HepG2 (cell line): ENCODE measurements around the gene FAM229A. TPM values are rescaled to one million over a fixed set of nuclear protein-coding genes. Genes with fewer than 3 reads are reported as not detected.

Experiments used
- ARNT ChIP-seq: fragments of 450-650 bp; IDR thresholded peaks from 2 replicates; pipeline ENCODE4 v1.6.1; 2017
- CBFB ChIP-seq: sonication (generic); formaldehyde crosslinking; IDR thresholded peaks from 2 replicates; pipeline ENCODE4 v1.4.0; 2020; ENCODE audit warnings: missing genetic modification reagents
- ETV5 ChIP-seq: IDR thresholded peaks from 2 replicates; pipeline ENCODE4 v1.6.1; 2018; ENCODE audit warnings: missing biosample characterization, missing genetic modification reagents, inconsistent platforms, borderline replicate concordance
- FOXK2 ChIP-seq: fragments of 450-650 bp; IDR thresholded peaks from 2 replicates; pipeline ENCODE4 v1.6.1; 2016
- FOXO1 ChIP-seq: sonication (generic); formaldehyde crosslinking; IDR thresholded peaks from 2 replicates; pipeline ENCODE4 v1.4.0; 2020; ENCODE audit warnings: missing genetic modification reagents
- ISL2 ChIP-seq: sonication (generic); formaldehyde crosslinking; IDR thresholded peaks from 2 replicates; pipeline ENCODE4 v1.5.0; 2020; ENCODE audit warnings: missing genetic modification reagents
- RNF2 ChIP-seq: fragments of 450-650 bp; conservative IDR thresholded peaks from 2 replicates; pipeline ENCODE4 v1.6.1; 2016; ENCODE audit warnings: low read depth
- SAFB2 ChIP-seq: sonication (generic); formaldehyde crosslinking; IDR thresholded peaks from 2 replicates; pipeline ENCODE4 v1.5.1; 2020; ENCODE audit warnings: missing genetic modification reagents, low read depth, mild to moderate bottlenecking, borderline replicate concordance
- TEAD2 ChIP-seq: sonication (generic); formaldehyde crosslinking; IDR thresholded peaks from 2 replicates; pipeline ENCODE4 v1.9.0; 2021; ENCODE audit warnings: missing genetic modification reagents
- TRIM24 ChIP-seq: sonication (generic); formaldehyde crosslinking; IDR thresholded peaks from 2 replicates; pipeline ENCODE4 v1.8.0; 2022; ENCODE audit warnings: mild to moderate bottlenecking, missing genetic modification reagents
- ZNF17 ChIP-seq: sonication (generic); formaldehyde crosslinking; IDR thresholded peaks from 2 replicates; pipeline ENCODE4 v1.5.0; 2020; ENCODE audit warnings: mild to moderate bottlenecking, missing genetic modification reagents
- ZNF790 ChIP-seq: sonication (generic); formaldehyde crosslinking; IDR thresholded peaks from 2 replicates; pipeline ENCODE4 v1.8.0; 2022; ENCODE audit warnings: missing genetic modification reagents, mild to moderate bottlenecking, borderline replicate concordance
- polyA plus RNA-seq, 8 experiments: library from polyadenylated mRNA; depleted of rRNA in 3 of 8; stranded (reverse) in 7 of 8; unstranded in 1 of 8; fragments of >200 nt; fragmentation: Illumina TruSeq in 4 of 8; extraction: Trizol in 4 of 8; gene quantifications; 2 replicates each; pipeline versions ENCODE4 v1.2.1 to v1.2.3, GENCODE V29; 2011 to 2016; ENCODE audit warnings: low read depth in 4 of 8, missing spikeins in 1 of 8, mixed read lengths in 1 of 8; ENCODE audit not compliant: insufficient read depth in 1 of 8
- total RNA-seq, 5 experiments: library from RNA; depleted of rRNA; stranded (reverse); fragments of >200 nt; fragmentation: Illumina TruSeq; extraction: Trizol; gene quantifications; 2 replicates each; pipeline ENCODE4 v1.2.3, GENCODE V29; 2016; ENCODE audit warnings: low read depth in 1 of 5
- TF ChIP-seq, protein P1 (sequence below): sonication (generic); formaldehyde crosslinking; IDR thresholded peaks from 2 replicates; pipeline ENCODE4 v1.4.0; 2020; ENCODE audit warnings: missing genetic modification reagents, low read depth, mild to moderate bottlenecking, borderline replicate concordance
- TF ChIP-seq, protein P2 (sequence below): sonication (generic); formaldehyde crosslinking; IDR thresholded peaks from 2 replicates; pipeline ENCODE4 v1.4.0; 2020; ENCODE audit warnings: mild to moderate bottlenecking, missing genetic modification reagents, borderline replicate concordance
- TF ChIP-seq, protein P3 (sequence below): sonication (generic); formaldehyde crosslinking; IDR thresholded peaks from 2 replicates; pipeline ENCODE4 v1.8.0; 2022; ENCODE audit warnings: mild to moderate bottlenecking, missing genetic modification reagents, moderate library complexity
- TF ChIP-seq, protein P4 (sequence below): sonication (generic); formaldehyde crosslinking; conservative IDR thresholded peaks from 2 replicates; pipeline ENCODE4 v1.4.0; 2020; ENCODE audit warnings: mild to moderate bottlenecking, missing genetic modification reagents, moderate library complexity
- TF ChIP-seq, protein P5 (sequence below): sonication (generic); formaldehyde crosslinking; IDR thresholded peaks from 2 replicates; pipeline ENCODE4 v1.5.0; 2020; ENCODE audit warnings: mild to moderate bottlenecking, missing genetic modification reagents

FAM229A gene
- total and polyA plus RNA-seq, 2 of the 13 experiments (the other 11 are each of a cell fraction or from before 2014, with no cell fraction given): 3.2 to 17.6 TPM

DNA sequence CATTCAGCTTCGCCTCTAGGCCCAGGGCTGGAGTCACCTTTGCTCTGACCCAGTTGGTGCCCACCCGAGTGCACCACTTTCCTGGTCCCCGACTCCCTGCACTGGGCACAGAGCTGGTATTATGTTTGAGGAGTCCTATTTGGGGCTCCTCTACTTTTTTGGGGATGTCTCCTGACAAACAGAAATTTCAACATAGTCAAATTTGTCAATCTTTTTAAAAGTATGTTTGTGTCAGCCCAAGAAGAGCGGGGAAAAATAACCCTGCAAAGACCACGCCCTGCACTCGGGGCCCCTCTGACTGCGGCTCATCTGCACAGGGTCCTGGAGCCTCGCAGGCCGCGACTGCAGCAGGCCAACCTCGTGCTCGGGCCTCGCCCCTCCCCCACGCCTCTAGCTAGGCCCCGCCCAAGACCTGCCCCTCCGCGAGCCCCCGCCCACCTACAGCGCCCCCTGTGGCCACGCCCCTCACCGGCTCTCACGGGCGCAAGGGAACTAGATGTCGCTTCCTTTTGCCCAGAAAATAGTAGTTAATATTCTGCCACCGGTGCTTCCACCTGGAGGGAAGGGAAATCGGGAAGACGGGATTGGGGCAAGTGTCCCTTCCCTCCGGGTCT, 11.4 kb downstream of the FAM229A start (continued):
- TF ChIP-seq, protein P1, sequence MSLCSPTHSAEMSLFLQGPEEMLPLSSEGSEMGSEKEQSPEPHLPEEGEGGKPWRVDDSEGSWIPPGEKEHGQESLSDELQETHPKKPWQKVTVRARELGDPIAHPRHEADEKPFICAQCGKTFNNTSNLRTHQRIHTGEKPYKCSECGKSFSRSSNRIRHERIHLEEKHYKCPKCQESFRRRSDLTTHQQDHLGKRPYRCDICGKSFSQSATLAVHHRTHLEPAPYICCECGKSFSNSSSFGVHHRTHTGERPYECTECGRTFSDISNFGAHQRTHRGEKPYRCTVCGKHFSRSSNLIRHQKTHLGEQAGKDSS (CRISPR knock-in tag): no peak
- TF ChIP-seq, protein P2, sequence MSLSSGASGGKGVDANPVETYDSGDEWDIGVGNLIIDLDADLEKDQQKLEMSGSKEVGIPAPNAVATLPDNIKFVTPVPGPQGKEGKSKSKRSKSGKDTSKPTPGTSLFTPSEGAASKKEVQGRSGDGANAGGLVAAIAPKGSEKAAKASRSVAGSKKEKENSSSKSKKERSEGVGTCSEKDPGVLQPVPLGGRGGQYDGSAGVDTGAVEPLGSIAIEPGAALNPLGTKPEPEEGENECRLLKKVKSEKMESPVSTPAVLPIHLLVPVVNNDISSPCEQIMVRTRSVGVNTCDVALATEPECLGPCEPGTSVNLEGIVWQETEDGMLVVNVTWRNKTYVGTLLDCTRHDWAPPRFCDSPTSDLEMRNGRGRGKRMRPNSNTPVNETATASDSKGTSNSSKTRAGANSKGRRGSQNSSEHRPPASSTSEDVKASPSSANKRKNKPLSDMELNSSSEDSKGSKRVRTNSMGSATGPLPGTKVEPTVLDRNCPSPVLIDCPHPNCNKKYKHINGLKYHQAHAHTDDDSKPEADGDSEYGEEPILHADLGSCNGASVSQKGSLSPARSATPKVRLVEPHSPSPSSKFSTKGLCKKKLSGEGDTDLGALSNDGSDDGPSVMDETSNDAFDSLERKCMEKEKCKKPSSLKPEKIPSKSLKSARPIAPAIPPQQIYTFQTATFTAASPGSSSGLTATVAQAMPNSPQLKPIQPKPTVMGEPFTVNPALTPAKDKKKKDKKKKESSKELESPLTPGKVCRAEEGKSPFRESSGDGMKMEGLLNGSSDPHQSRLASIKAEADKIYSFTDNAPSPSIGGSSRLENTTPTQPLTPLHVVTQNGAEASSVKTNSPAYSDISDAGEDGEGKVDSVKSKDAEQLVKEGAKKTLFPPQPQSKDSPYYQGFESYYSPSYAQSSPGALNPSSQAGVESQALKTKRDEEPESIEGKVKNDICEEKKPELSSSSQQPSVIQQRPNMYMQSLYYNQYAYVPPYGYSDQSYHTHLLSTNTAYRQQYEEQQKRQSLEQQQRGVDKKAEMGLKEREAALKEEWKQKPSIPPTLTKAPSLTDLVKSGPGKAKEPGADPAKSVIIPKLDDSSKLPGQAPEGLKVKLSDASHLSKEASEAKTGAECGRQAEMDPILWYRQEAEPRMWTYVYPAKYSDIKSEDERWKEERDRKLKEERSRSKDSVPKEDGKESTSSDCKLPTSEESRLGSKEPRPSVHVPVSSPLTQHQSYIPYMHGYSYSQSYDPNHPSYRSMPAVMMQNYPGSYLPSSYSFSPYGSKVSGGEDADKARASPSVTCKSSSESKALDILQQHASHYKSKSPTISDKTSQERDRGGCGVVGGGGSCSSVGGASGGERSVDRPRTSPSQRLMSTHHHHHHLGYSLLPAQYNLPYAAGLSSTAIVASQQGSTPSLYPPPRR (CRISPR knock-in tag): 0 out of 2 replicates have a peak, but pooled peaks have one; percentile 42
- TF ChIP-seq, protein P3, sequence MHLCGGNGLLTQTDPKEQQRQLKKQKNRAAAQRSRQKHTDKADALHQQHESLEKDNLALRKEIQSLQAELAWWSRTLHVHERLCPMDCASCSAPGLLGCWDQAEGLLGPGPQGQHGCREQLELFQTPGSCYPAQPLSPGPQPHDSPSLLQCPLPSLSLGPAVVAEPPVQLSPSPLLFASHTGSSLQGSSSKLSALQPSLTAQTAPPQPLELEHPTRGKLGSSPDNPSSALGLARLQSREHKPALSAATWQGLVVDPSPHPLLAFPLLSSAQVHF (CRISPR knock-in tag): no peak
- peak; percentile 36; the same call in 1 of the 2 replicates for TF ChIP-seq ETV5 (CRISPR knock-in tag)
- TF ChIP-seq SAFB2 (CRISPR knock-in tag): peak; percentile 61
- no peak for TF ChIP-seq FOXO1
- TF ChIP-seq TEAD2 (CRISPR knock-in tag): no peak; the same call in 1 of the 2 replicates
- TF ChIP-seq TRIM24 (CRISPR knock-in tag): no peak
- TF ChIP-seq ISL2: no peak
- no peak for TF ChIP-seq ZNF790 (CRISPR knock-in tag)
- no peak for TF ChIP-seq ARNT
- no peak for TF ChIP-seq ZNF17 (CRISPR knock-in tag)
- TF ChIP-seq, protein P4, sequence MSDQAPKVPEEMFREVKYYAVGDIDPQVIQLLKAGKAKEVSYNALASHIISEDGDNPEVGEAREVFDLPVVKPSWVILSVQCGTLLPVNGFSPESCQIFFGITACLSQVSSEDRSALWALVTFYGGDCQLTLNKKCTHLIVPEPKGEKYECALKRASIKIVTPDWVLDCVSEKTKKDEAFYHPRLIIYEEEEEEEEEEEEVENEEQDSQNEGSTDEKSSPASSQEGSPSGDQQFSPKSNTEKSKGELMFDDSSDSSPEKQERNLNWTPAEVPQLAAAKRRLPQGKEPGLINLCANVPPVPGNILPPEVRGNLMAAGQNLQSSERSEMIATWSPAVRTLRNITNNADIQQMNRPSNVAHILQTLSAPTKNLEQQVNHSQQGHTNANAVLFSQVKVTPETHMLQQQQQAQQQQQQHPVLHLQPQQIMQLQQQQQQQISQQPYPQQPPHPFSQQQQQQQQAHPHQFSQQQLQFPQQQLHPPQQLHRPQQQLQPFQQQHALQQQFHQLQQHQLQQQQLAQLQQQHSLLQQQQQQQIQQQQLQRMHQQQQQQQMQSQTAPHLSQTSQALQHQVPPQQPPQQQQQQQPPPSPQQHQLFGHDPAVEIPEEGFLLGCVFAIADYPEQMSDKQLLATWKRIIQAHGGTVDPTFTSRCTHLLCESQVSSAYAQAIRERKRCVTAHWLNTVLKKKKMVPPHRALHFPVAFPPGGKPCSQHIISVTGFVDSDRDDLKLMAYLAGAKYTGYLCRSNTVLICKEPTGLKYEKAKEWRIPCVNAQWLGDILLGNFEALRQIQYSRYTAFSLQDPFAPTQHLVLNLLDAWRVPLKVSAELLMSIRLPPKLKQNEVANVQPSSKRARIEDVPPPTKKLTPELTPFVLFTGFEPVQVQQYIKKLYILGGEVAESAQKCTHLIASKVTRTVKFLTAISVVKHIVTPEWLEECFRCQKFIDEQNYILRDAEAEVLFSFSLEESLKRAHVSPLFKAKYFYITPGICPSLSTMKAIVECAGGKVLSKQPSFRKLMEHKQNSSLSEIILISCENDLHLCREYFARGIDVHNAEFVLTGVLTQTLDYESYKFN (CRISPR knock-in tag): no peak
- TF ChIP-seq FOXK2: no peak
- TF ChIP-seq CBFB (CRISPR knock-in tag): no peak; the same call in 1 of the 2 replicates
- TF ChIP-seq RNF2: peak; percentile 77; the same call in 1 of the 2 replicates
- TF ChIP-seq, protein P5, sequence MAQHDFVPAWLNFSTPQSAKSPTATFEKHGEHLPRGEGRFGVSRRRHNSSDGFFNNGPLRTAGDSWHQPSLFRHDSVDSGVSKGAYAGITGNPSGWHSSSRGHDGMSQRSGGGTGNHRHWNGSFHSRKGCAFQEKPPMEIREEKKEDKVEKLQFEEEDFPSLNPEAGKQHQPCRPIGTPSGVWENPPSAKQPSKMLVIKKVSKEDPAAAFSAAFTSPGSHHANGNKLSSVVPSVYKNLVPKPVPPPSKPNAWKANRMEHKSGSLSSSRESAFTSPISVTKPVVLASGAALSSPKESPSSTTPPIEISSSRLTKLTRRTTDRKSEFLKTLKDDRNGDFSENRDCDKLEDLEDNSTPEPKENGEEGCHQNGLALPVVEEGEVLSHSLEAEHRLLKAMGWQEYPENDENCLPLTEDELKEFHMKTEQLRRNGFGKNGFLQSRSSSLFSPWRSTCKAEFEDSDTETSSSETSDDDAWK (CRISPR knock-in tag): no peak
